ENCODE measurements around the gene PGLYRP1.

- TF ChIP-seq POLR2A (IDR thresholded peaks at IDR 0.05) = no peak
- no peak for TF ChIP-seq CTCF (IDR thresholded peaks at IDR 0.05)
- TF ChIP-seq POLR2AphosphoS5 (IDR thresholded peaks at IDR 0.05; ENCODE audit: insufficient read depth in 1 of 2, low read depth in 1 of 2) = no peak
These were observed 44.8 kb upstream of the PGLYRP1 start for GRCh38 chr19:46067691-46068090.

Data from vagina (tissue), 2 donors.